ENCODE results near the gene TNFAIP1. TPM values are rescaled to one million over a fixed set of nuclear protein-coding genes. Genes with fewer than 3 reads are reported as not detected.
A peak's percentile ranks its signal among the peaks of the same experiment; 100 is the strongest.

The TNFAIP1 gene
- polyA plus RNA-seq, 1 donor (not counting 4 experiments of a cell fraction or from before 2014, with no cell fraction given), result 84.6 TPM

- H4K20me1 ChIP-seq (ENCODE audit: control insufficient read depth, extremely low read depth, insufficient read depth, low read length), result peaks cover 15% of the 10 kb centered on the region
- H3K36me3 ChIP-seq (ENCODE audit: control insufficient read depth in 2 of 2, extremely low read depth in 1 of 2, insufficient read depth in 2 of 2, low read length in 2 of 2), result peaks cover 14 to 17% of the 10 kb centered on the region in 2 experiments
- peak overlapping the region; percentile 99 for H3K27ac ChIP-seq (ENCODE audit: control insufficient read depth, insufficient read depth, low read length)
- peak overlapping the region; percentile 83 for H2AFZ ChIP-seq (ENCODE audit: control insufficient read depth, low read length)
- H3K9me1 ChIP-seq (ENCODE audit: control insufficient read depth, extremely low read depth, insufficient read depth, low read length), result peaks cover 10% of the 10 kb centered on the region
- DNase-seq (ENCODE audit: low read depth, low spot score) (no peak), FAIRE-seq (no peak)
- H3K27me3 ChIP-seq (ENCODE audit: control insufficient read depth, extremely low read depth, insufficient read depth, low read length), result no peaks in the 10 kb centered on the region
- H3K79me2 ChIP-seq (ENCODE audit: control insufficient read depth, insufficient read depth, low read length), result peaks cover 52% of the 10 kb centered on the region
- dilution Hi-C loops (cut with MboI; ENCODE audit: extremely low pct_ligation_motif_present, low sequenced_read_pairs), result no loop called here
- H3K9me3 ChIP-seq (ENCODE audit: control insufficient read depth, low read depth, low read length), result no peaks in the 10 kb centered on the region
- H3K4me2 ChIP-seq (ENCODE audit: control insufficient read depth, extremely low read depth, insufficient read depth, low read depth, low read length), result peak overlapping the region; percentile 93
- H3K4me3 ChIP-seq (ENCODE audit: control insufficient read depth in 2 of 3, extremely low read depth in 1 of 3, insufficient read depth in 2 of 3, low read depth in 1 of 3, low read length in 3 of 3), result peak overlapping the region; percentile 74 to 97 (median 92)
- peaks cover 38% of the 10 kb centered on the region for H3K4me1 ChIP-seq (ENCODE audit: control insufficient read depth, extremely low read depth, insufficient read depth, low read length)
- H3K9ac ChIP-seq (ENCODE audit: control insufficient read depth, extremely low read depth, insufficient read depth, low read length), result peak overlapping the region; percentile 99
- TF ChIP-seq, protein P1, sequence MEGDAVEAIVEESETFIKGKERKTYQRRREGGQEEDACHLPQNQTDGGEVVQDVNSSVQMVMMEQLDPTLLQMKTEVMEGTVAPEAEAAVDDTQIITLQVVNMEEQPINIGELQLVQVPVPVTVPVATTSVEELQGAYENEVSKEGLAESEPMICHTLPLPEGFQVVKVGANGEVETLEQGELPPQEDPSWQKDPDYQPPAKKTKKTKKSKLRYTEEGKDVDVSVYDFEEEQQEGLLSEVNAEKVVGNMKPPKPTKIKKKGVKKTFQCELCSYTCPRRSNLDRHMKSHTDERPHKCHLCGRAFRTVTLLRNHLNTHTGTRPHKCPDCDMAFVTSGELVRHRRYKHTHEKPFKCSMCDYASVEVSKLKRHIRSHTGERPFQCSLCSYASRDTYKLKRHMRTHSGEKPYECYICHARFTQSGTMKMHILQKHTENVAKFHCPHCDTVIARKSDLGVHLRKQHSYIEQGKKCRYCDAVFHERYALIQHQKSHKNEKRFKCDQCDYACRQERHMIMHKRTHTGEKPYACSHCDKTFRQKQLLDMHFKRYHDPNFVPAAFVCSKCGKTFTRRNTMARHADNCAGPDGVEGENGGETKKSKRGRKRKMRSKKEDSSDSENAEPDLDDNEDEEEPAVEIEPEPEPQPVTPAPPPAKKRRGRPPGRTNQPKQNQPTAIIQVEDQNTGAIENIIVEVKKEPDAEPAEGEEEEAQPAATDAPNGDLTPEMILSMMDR (optimal IDR thresholded peaks at IDR 0.05 in 1 of 3, IDR thresholded peaks at IDR 0.05 in 1 of 3, conservative IDR thresholded peaks at IDR 0.05 in 1 of 3; ENCODE audit: extremely low read depth in 1 of 3, insufficient read depth in 2 of 3, low read length in 3 of 3), result no peak
- TF ChIP-seq EZH2 (IDR thresholded peaks at IDR 0.05; ENCODE audit: low read length), result no peak
Measured at GRCh38 chr17:28334666-28335200, 828 bp upstream of the TNFAIP1 start.

GRCh38 chr17:28335959-28336871 is 654 bp downstream of the TNFAIP1 start:
- Histone ChIP-seq H3K36me3 (ENCODE audit: control insufficient read depth in 2 of 2, extremely low read depth in 1 of 2, insufficient read depth in 2 of 2, low read length in 2 of 2) (peaks cover 22 to 30% of the 10 kb centered on the region in 2 experiments), H3K79me2 (ENCODE audit: control insufficient read depth, insufficient read depth, low read length) (peaks cover 60% of the 10 kb centered on the region)

More at GRCh38 chr17:28335959-28336871, 654 bp downstream of the TNFAIP1 start:
- TF ChIP-seq EZH2 (IDR thresholded peaks at IDR 0.05; ENCODE audit: low read length), result no peak
- TF ChIP-seq, protein P1 (optimal IDR thresholded peaks at IDR 0.05 in 1 of 3, IDR thresholded peaks at IDR 0.05 in 1 of 3, conservative IDR thresholded peaks at IDR 0.05 in 1 of 3; ENCODE audit: extremely low read depth in 1 of 3, insufficient read depth in 2 of 3, low read length in 3 of 3), result no peak
- Histone ChIP-seq H2AFZ (ENCODE audit: control insufficient read depth, low read length) (peak overlapping the region; percentile 68), H3K4me1 (ENCODE audit: control insufficient read depth, extremely low read depth, insufficient read depth, low read length) (peaks cover 38% of the 10 kb centered on the region), H3K27me3 (ENCODE audit: control insufficient read depth, extremely low read depth, insufficient read depth, low read length) (no peaks in the 10 kb centered on the region), H3K27ac (ENCODE audit: control insufficient read depth, insufficient read depth, low read length) (peak overlapping the region; percentile 99), H3K9me1 (ENCODE audit: control insufficient read depth, extremely low read depth, insufficient read depth, low read length) (peaks cover 10% of the 10 kb centered on the region), H3K4me3 (ENCODE audit: control insufficient read depth in 2 of 3, extremely low read depth in 1 of 3, insufficient read depth in 2 of 3, low read depth in 1 of 3, low read length in 3 of 3) (peak overlapping the region; percentile 74 to 99 (median 97)), H3K4me2 (ENCODE audit: control insufficient read depth, extremely low read depth, insufficient read depth, low read depth, low read length) (peak overlapping the region; percentile 99), H3K9ac (ENCODE audit: control insufficient read depth, extremely low read depth, insufficient read depth, low read length) (peak overlapping the region; percentile 99), H4K20me1 (ENCODE audit: control insufficient read depth, extremely low read depth, insufficient read depth, low read length) (peaks cover 18% of the 10 kb centered on the region), H3K9me3 (ENCODE audit: control insufficient read depth, low read depth, low read length) (no peaks in the 10 kb centered on the region)
- dilution Hi-C loops (cut with MboI; ENCODE audit: extremely low pct_ligation_motif_present, low sequenced_read_pairs), result no loop called here
- FAIRE-seq (peak; percentile 81), DNase-seq (ENCODE audit: low read depth, low spot score) (peak; percentile 60)
